Left colon (tissue), 2 donors: Measurements from ENCODE around the gene POLR3K. TPM values are rescaled to one million over a fixed set of nuclear protein-coding genes. Genes with fewer than 3 reads are reported as not detected.
"Not testable (repeated sequence)": the region's sequence is repeated elsewhere in the genome, so short reads cannot be mapped to it uniquely, and the experiment has no call there.

Experiments used
- ATAC-seq: fragments of 200-7000 bp; cut with Tn5 transposase; one replicate; pipeline ENCODE4 v1.9.1; 2020; ENCODE audit warnings: mild to moderate bottlenecking, moderate library complexity
- DNase-seq, 2 donors: peaks; one replicate each; pipeline ENCODE4 v3.0.0-alpha.2; 2020
- intact Hi-C, 2 donors: fragments of 100-400 bp; cut with DNase I in 1 of 2; cut with micrococcal nuclease in 1 of 2; formaldehyde crosslinking; loops; one replicate each; pipeline versions ENCODE4 v1.11.2 to v1.14.0; 2022; cut with DNase I, micrococcal nuclease
- microRNA-seq, 2 donors: library from miRNA; unstranded; fragments of <30 nt; microRNA quantifications; one replicate each; pipeline versions ENCODE4 v1.1.0 to v1.2.0, GENCODE V29; 2020
- total RNA-seq, 2 donors: library from RNA; stranded (reverse); fragmentation: NEBNext Ultra II Directional; extraction: Animal tissue kit (Norgen Biotek cat#: 25700); gene quantifications; one replicate each; pipeline ENCODE4 v1.2.1, GENCODE V29; 2021
- donor health status: DM: no; HTN: no; CAD: no.
- donor health status: DM: yes; HTN: yes; CAD: no.

Gene POLR3K
- total RNA-seq, 2 donors from 2014 or later: 10.9 to 18.3 TPM

GRCh38 chr16:35011-35677 lies 18.3 kb downstream of the POLR3K start:
- intact Hi-C loops: no loop called here
- ATAC-seq: no peak
- peak in 1 of 2 donors; percentile 26 for DNase-seq

- no peak for ATAC-seq
- DNase-seq: peak in 1 of 2 donors; percentile 15
Measured at GRCh38 chr16:34648-34987, 18.8 kb downstream of the POLR3K start.

GRCh38 chr16:33877-34647 lies 19.3 kb downstream of the POLR3K start:
- no peak for ATAC-seq
- DNase-seq: peak in 1 of 2 donors; percentile 19
- intact Hi-C loops: no loop called here

More at GRCh38 chr16:34648-34987, 18.8 kb downstream of the POLR3K start:
- intact Hi-C loops: no loop called here

GRCh38 chr16:33154-33876 lies 20.1 kb downstream of the POLR3K start:
- peak in 1 of 2 donors; percentile 5 for DNase-seq
- ATAC-seq, intact Hi-C loops: not testable (repeated sequence)

GRCh38 chr16:30627-31026 lies 22.8 kb downstream of the POLR3K start:
- ATAC-seq, intact Hi-C loops, DNase-seq: not testable (repeated sequence)

- ATAC-seq, intact Hi-C loops, DNase-seq: not testable (repeated sequence)
Measured at GRCh38 chr16:25926-26348, 27.5 kb downstream of the POLR3K start.

GRCh38 chr16:24151-24550 lies 29.3 kb downstream of the POLR3K start:
- ATAC-seq, intact Hi-C loops, DNase-seq: not testable (repeated sequence)

GRCh38 chr16:20886-21285 lies 32.5 kb downstream of the POLR3K start:
- intact Hi-C loops, DNase-seq, ATAC-seq: not testable (repeated sequence)

- DNase-seq, intact Hi-C loops, ATAC-seq: not testable (repeated sequence)
Measured at GRCh38 chr16:17062-17765, 36.2 kb downstream of the POLR3K start.

GRCh38 chr16:10772-11171 lies 42.6 kb downstream of the POLR3K start:
- intact Hi-C loops: not testable (repeated sequence)
- ATAC-seq: peak; percentile 55
- DNase-seq: peak; percentile 90 to 99

GRCh38 chr16:9903-10665 lies 43.3 kb downstream of the POLR3K start:
- intact Hi-C loops: no loop called here
- peak; percentile 99 for ATAC-seq
- peak in 1 of 2 donors; percentile 19 for DNase-seq

Small RNAs within 50 kb of the gene (microRNA-seq; reads per million reads assigned to microRNA genes)
- gene MIR6859-4: 0 reads per million in 2 donors

Other genes with a start within 250 kb of the POLR3K start
- gene SNRNP25, start 220 bp upstream of the POLR3K start, total RNA-seq: 10 to 100 TPM; 20.7 to 24.7 TPM
- gene RHBDF1, start 19.0 kb upstream of the POLR3K start, total RNA-seq: 10 to 100 TPM; 35.5 to 36.7 TPM
- gene MPG, start 24.6 kb upstream of the POLR3K start, total RNA-seq: 10 to 100 TPM; 31.5 to 36.4 TPM
- 10 to 100 TPM; 14.4 to 14.9 TPM for gene NPRL3, start 85.1 kb upstream of the POLR3K start, total RNA-seq
- not detected for gene HBZ, start 99.0 kb upstream of the POLR3K start, total RNA-seq
- gene HBM, start 112.4 kb upstream of the POLR3K start, total RNA-seq: not detected
- gene HBA2, start 119.3 kb upstream of the POLR3K start, total RNA-seq: 10 to 100 TPM in 1 of 2 donors, 1 to 10 TPM in 1; 4.9 to 14.0 TPM
- gene HBA1, start 123.1 kb upstream of the POLR3K start, total RNA-seq: 10 to 100 TPM in 1 of 2 donors, 1 to 10 TPM in 1; 2.4 to 20.8 TPM
- gene HBQ1, start 126.9 kb upstream of the POLR3K start, total RNA-seq: not detected
- 10 to 100 TPM; 46.5 to 48.9 TPM for gene LUC7L, start 175.8 kb upstream of the POLR3K start, total RNA-seq
- 100 to 1,000 TPM; 100 to 135 TPM for gene FAM234A, start 181.2 kb upstream of the POLR3K start, total RNA-seq
- 1 to 10 TPM; 2.6 to 7.6 TPM for gene RGS11, start 222.3 kb upstream of the POLR3K start, total RNA-seq
- 1 to 10 TPM; 2.4 to 6.5 TPM for gene ARHGDIG, start 227.0 kb upstream of the POLR3K start, total RNA-seq
- gene PDIA2, start 229.6 kb upstream of the POLR3K start, total RNA-seq: 1 to 10 TPM in 1 of 2 donors, under 1 TPM in 1; 0.67 to 2.1 TPM